Measurements from ENCODE around the gene ZNF672. TPM values are rescaled to one million over a fixed set of nuclear protein-coding genes. Genes with fewer than 3 reads are reported as not detected.

Gene ZNF672
- total and polyA plus RNA-seq, 5 experiments from 2014 or later: 17.9 to 37.2 (median 25.6) TPM

- H3K4me3 Mint-ChIP-seq: no peak overlapping the region
- H3K27ac Mint-ChIP-seq: peak overlapping the region in 1 of 10 donors; percentile 80
- DNase-seq: no peak
These were observed 13.4 kb downstream of the ZNF672 start for GRCh38 chr1:248851390-248851789.

GRCh38 chr1:248852481-248853405 is 14.7 kb downstream of the ZNF672 start:
- H3K4me3 Mint-ChIP-seq: no peak overlapping the region
- no peaks in the 10 kb centered on the region for H3K27me3 Mint-ChIP-seq
- DNase-seq (no peak), ATAC-seq (no peak)
- POLR2A ChIA-PET: interaction anchor here (0.9 to 9.2 kb wide), 2 partner anchors 11 to 15 kb away, joined by 3 to 141 read pairs; partner anchors contain the start of gene ZNF672
- peaks cover 14 to 28% (median 17%) of the 10 kb centered on the region in 4 donors for H3K4me1 Mint-ChIP-seq
- peaks cover 0 to 20% (median 10%) of the 10 kb centered on the region in 3 donors for H3K36me3 Mint-ChIP-seq
- H3K27ac Mint-ChIP-seq: no peak overlapping the region
- H3K9me3 Mint-ChIP-seq: no peaks in the 10 kb centered on the region

More at GRCh38 chr1:248851390-248851789, 13.4 kb downstream of the ZNF672 start:
- H3K36me3 Mint-ChIP-seq: peaks cover 0 to 30% (median 18%) of the 10 kb centered on the region in 3 donors
- ATAC-seq: no peak
- POLR2A ChIA-PET: no interaction called here
- no peaks in the 10 kb centered on the region for H3K9me3 Mint-ChIP-seq
- peaks cover 5 to 25% (median 5%) of the 10 kb centered on the region in 4 donors for H3K4me1 Mint-ChIP-seq
- H3K27me3 Mint-ChIP-seq: no peaks in the 10 kb centered on the region

- no peaks in the 10 kb centered on the region for H3K27me3 Mint-ChIP-seq
- H3K27ac Mint-ChIP-seq: peak overlapping the region in 1 of 10 donors; percentile 90
- peaks cover 0 to 13% (median 8%) of the 10 kb centered on the region in 3 donors for H3K36me3 Mint-ChIP-seq
- H3K4me1 Mint-ChIP-seq: peaks cover 25 to 32% (median 26%) of the 10 kb centered on the region in 4 donors
- H3K9me3 Mint-ChIP-seq: no peaks in the 10 kb centered on the region
- POLR2A ChIA-PET: interaction anchor here (0.9 to 9.2 kb wide), 2 partner anchors 10 to 16 kb away, joined by 3 to 141 read pairs; partner anchors contain the start of gene ZNF672
- DNase-seq (peak in 7 of 10 donors; percentile 19 to 72 (median 53)), ATAC-seq (peak; percentile 58 to 78)
- H3K4me3 Mint-ChIP-seq: peak overlapping the region in 1 of 10 donors; percentile 41
These were observed 15.8 kb downstream of the ZNF672 start for GRCh38 chr1:248853663-248854375.

- Mint-ChIP-seq H3K9me3 (no peaks in the 10 kb centered on the region), H3K4me3 (no peak overlapping the region), H3K36me3 (peaks cover 0 to 2% (median 0%) of the 10 kb centered on the region in 3 donors), H3K4me1 (peaks cover 35 to 41% (median 40%) of the 10 kb centered on the region in 4 donors), H3K27ac (peak overlapping the region in 2 of 10 donors; percentile 11 to 39), H3K27me3 (no peaks in the 10 kb centered on the region)
- POLR2A ChIA-PET: interaction anchor here (6.0 to 9.2 kb wide), 2 partner anchors 17 to 29 kb away, joined by 59 to 141 read pairs; partner anchors contain the start of genes SH3BP5L and ZNF672
- ATAC-seq (no peak), DNase-seq (no peak)
These were observed 17.6 kb downstream of the ZNF672 start for GRCh38 chr1:248855580-248855979.

- H3K36me3 Mint-ChIP-seq: peaks cover 0 to 2% (median 0%) of the 10 kb centered on the region in 3 donors
- H3K27me3 Mint-ChIP-seq: no peaks in the 10 kb centered on the region
- ATAC-seq: no peak
- peak overlapping the region in 1 of 10 donors; percentile 20 for H3K4me3 Mint-ChIP-seq
- POLR2A ChIA-PET: interaction anchor here (6.0 to 9.2 kb wide), 2 partner anchors 18 to 29 kb away, joined by 59 to 141 read pairs; partner anchors contain the start of genes SH3BP5L and ZNF672
- H3K9me3 Mint-ChIP-seq: no peaks in the 10 kb centered on the region
- H3K27ac Mint-ChIP-seq: peak overlapping the region; percentile 11 to 90 (median 63)
- peaks cover 35 to 41% (median 40%) of the 10 kb centered on the region in 4 donors for H3K4me1 Mint-ChIP-seq
- DNase-seq: no peak
These were observed 18.2 kb downstream of the ZNF672 start for GRCh38 chr1:248856176-248856575.

- Mint-ChIP-seq H3K27me3 (no peaks in the 10 kb centered on the region), H3K27ac (peak overlapping the region in 5 of 10 donors; percentile 21 to 97 (median 90)), H3K9me3 (no peaks in the 10 kb centered on the region), H3K4me3 (peak overlapping the region in 9 of 10 donors; percentile 13 to 96 (median 90)), H3K36me3 (peaks cover 0 to 2% (median 0%) of the 10 kb centered on the region in 3 donors), H3K4me1 (peaks cover 38 to 47% (median 45%) of the 10 kb centered on the region in 4 donors)
- POLR2A ChIA-PET: interaction anchor here (6.0 to 9.2 kb wide), 2 partner anchors 19 to 30 kb away, joined by 59 to 141 read pairs; partner anchors contain the start of genes SH3BP5L and ZNF672
- ATAC-seq (no peak), DNase-seq (no peak)
These were observed 19.2 kb downstream of the ZNF672 start for GRCh38 chr1:248857201-248857600.

GRCh38 chr1:248857749-248858095 is 19.7 kb downstream of the ZNF672 start:
- no peaks in the 10 kb centered on the region for H3K9me3 Mint-ChIP-seq
- H3K4me1 Mint-ChIP-seq: peaks cover 42 to 52% (median 50%) of the 10 kb centered on the region in 4 donors
- no peaks in the 10 kb centered on the region for H3K27me3 Mint-ChIP-seq
- DNase-seq (no peak), ATAC-seq (no peak)
- H3K27ac Mint-ChIP-seq: peak overlapping the region in 9 of 10 donors; percentile 38 to 97 (median 88)
- H3K4me3 Mint-ChIP-seq: peak overlapping the region; percentile 78 to 97 (median 90)
- POLR2A ChIA-PET: interaction anchor here (0.6 to 9.2 kb wide), 8 partner anchors 11 to 48 kb away, joined by 3 to 141 read pairs (median 9); partner anchors contain the start of genes PGBD2, SH3BP5L and ZNF672
- peaks cover 0 to 2% (median 0%) of the 10 kb centered on the region in 3 donors for H3K36me3 Mint-ChIP-seq

- Mint-ChIP-seq H3K4me1 (peaks cover 44 to 56% (median 54%) of the 10 kb centered on the region in 4 donors), H3K27me3 (no peaks in the 10 kb centered on the region), H3K27ac (peak overlapping the region; percentile 88 to 98 (median 96)), H3K4me3 (peak overlapping the region; percentile 78 to 97 (median 90)), H3K9me3 (no peaks in the 10 kb centered on the region), H3K36me3 (peaks cover 0 to 2% (median 0%) of the 10 kb centered on the region in 3 donors)
- DNase-seq (no peak), ATAC-seq (peak; percentile 36 to 41)
- POLR2A ChIA-PET: interaction anchor here (0.6 to 9.2 kb wide), 10 partner anchors 11 to 49 kb away, joined by 3 to 141 read pairs (median 5); partner anchors contain the start of genes PGBD2, SH3BP5L and ZNF672
These were observed 20.3 kb downstream of the ZNF672 start for GRCh38 chr1:248858096-248858890.

- peaks cover 0 to 2% (median 0%) of the 10 kb centered on the region in 3 donors for H3K36me3 Mint-ChIP-seq
- POLR2A ChIA-PET: interaction anchor here (0.5 to 9.2 kb wide), 10 partner anchors 10 to 48 kb away, joined by 3 to 141 read pairs (median 5); partner anchors contain the start of genes PGBD2, SH3BP5L and ZNF672
- H3K9me3 Mint-ChIP-seq: no peaks in the 10 kb centered on the region
- peak within 1 kb of the TSS; percentile 78 to 97 (median 90) for H3K4me3 Mint-ChIP-seq
- H3K27ac Mint-ChIP-seq: peak within 1 kb of the TSS; percentile 88 to 99 (median 96)
- DNase-seq: peak; percentile 95 to 99 (median 96)
- peaks cover 44 to 64% (median 61%) of the 10 kb centered on the region in 4 donors for H3K4me1 Mint-ChIP-seq
- no peaks in the 10 kb centered on the region for H3K27me3 Mint-ChIP-seq
- peak; percentile 79 to 89 for ATAC-seq
These were observed 21.2 kb downstream of the ZNF672 start, which contains the start of gene ZNF692 for GRCh38 chr1:248858891-248859889. Gene ZNF692 (minus strand): TSS chr1:248859085. CDS start chr1:248858309, 776 bp downstream.

GRCh38 chr1:248860007-248860406 is 22.0 kb downstream of the ZNF672 start:
- Mint-ChIP-seq H3K4me3 (peak overlapping the region; percentile 78 to 97 (median 90)), H3K36me3 (no peaks in the 10 kb centered on the region), H3K4me1 (peaks cover 36 to 70% (median 68%) of the 10 kb centered on the region in 4 donors), H3K27ac (peak overlapping the region; percentile 88 to 99 (median 96)), H3K9me3 (no peaks in the 10 kb centered on the region), H3K27me3 (no peaks in the 10 kb centered on the region)
- POLR2A ChIA-PET: interaction anchor here (1.2 to 9.2 kb wide), 7 partner anchors 9 to 47 kb away, joined by 3 to 141 read pairs (median 13); partner anchors contain the start of genes SH3BP5L and ZNF672
- ATAC-seq (no peak), DNase-seq (no peak)
